Left lung (tissue), 10 donors: ENCODE data around the gene EML4. TPM values are rescaled to one million over a fixed set of nuclear protein-coding genes. Genes with fewer than 3 reads are reported as not detected.

Experiments
- ATAC-seq: fragments of 200-7000 bp; cut with Tn5 transposase; one replicate; pipeline ENCODE4 v1.9.1; 2020; ENCODE audit warnings: moderate library complexity
- DNase-seq, 4 donors: peaks; one replicate each; pipeline ENCODE4 v3.0.0-alpha.2; 2013 to 2020
- H3K27ac ChIP-seq, 2 donors: fragments of 200-600 bp; sonication (generic) in 1 of 2; one replicate each; pipeline versions ENCODE4 v1.5.0 to v1.8.0; 2020 to 2021
- H3K27me3 ChIP-seq, 2 donors: fragments of 200-600 bp; sonication (generic) in 1 of 2; one replicate each; pipeline versions ENCODE4 v1.5.0 to v1.8.0; 2020 to 2021
- H3K36me3 ChIP-seq, 2 donors: fragments of 200-600 bp; sonication (generic) in 1 of 2; one replicate each; pipeline versions ENCODE4 v1.5.0 to v1.8.0; 2020 to 2021
- H3K4me1 ChIP-seq, 2 donors: fragments of 200-600 bp; one replicate each; pipeline ENCODE4 v1.8.0; 2021
- H3K4me3 ChIP-seq, 2 donors: fragments of 200-600 bp; sonication (generic) in 1 of 2; one replicate each; pipeline versions ENCODE4 v1.5.0 to v1.8.0; 2020 to 2021; ENCODE audit warnings: mild to moderate bottlenecking in 1 of 2
- H3K9me3 ChIP-seq, 2 donors: fragments of 200-600 bp; sonication (generic) in 1 of 2; one replicate each; pipeline versions ENCODE4 v1.5.0 to v1.8.0; 2020 to 2021
- intact Hi-C, 2 donors: fragments of 100-400 bp; cut with DNase I; formaldehyde crosslinking; loops; one replicate each; pipeline versions ENCODE4 v1.11.2 to v1.14.2; 2022
- polyA plus RNA-seq, 6 donors: library from polyadenylated mRNA; unstranded; fragments of 120-200 nt; gene quantifications; one replicate each; pipeline ENCODE4 v1.2.1, GENCODE V29; 2013; ENCODE audit not compliant: insufficient read length in 6 of 6
- total RNA-seq, 2 donors: library from RNA; stranded (reverse); fragmentation: NEBNext Ultra II Directional; extraction: Animal tissue kit (Norgen Biotek cat#: 25700); gene quantifications; one replicate each; pipeline ENCODE4 v1.2.1, GENCODE V29; 2021
- TF ChIP-seq, protein P1 (sequence below), 2 donors: fragments of 200-600 bp; sonication (generic) in 1 of 2; IDR thresholded peaks; one replicate each; pipeline versions ENCODE4 v1.5.0 to v1.8.0; 2021; ENCODE audit warnings: antibody characterized with exemption in 2 of 2
- donor health status: DM: no; HTN: yes; CAD: no.
- donor health status: DM: no; HTN: no; CAD: no.

EML4 gene
- total and polyA plus RNA-seq, 8 donors, result 77.5 to 110 (median 89.5) TPM

DNA sequence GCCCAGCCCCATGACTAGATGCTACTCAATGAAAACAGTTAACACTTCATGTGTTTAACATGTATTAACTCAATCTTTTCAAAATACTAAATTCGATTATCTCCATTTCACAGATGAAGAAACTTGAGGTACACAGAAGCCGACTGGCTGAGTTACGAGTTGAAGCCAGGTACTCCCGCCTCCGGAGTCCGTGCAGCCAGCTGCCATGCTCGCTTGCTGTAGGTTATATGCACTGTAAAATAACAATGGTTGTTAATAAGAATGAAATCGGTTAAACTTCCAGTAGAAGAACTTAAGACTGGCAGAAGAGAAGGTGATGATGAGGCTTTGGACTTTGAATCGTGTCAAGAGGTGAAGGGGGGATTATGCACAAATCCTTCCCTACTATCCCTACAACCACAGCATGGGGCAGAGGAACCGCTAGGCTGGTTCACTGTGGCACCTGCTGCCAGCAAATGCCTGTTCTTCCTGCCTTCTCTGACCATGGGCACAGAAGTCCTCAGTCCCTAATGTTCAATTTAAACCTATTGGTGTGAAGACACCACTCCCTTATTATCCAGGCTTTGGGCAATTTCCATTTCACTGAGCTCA, 166.5 kb downstream of the EML4 start:
- intact Hi-C loops, result loop anchor here in 1 of 2 donors (10.0 kb wide), 1 partner anchor 241 kb away; no protein-coding TSS in a partner anchor
- TF ChIP-seq, protein P1, sequence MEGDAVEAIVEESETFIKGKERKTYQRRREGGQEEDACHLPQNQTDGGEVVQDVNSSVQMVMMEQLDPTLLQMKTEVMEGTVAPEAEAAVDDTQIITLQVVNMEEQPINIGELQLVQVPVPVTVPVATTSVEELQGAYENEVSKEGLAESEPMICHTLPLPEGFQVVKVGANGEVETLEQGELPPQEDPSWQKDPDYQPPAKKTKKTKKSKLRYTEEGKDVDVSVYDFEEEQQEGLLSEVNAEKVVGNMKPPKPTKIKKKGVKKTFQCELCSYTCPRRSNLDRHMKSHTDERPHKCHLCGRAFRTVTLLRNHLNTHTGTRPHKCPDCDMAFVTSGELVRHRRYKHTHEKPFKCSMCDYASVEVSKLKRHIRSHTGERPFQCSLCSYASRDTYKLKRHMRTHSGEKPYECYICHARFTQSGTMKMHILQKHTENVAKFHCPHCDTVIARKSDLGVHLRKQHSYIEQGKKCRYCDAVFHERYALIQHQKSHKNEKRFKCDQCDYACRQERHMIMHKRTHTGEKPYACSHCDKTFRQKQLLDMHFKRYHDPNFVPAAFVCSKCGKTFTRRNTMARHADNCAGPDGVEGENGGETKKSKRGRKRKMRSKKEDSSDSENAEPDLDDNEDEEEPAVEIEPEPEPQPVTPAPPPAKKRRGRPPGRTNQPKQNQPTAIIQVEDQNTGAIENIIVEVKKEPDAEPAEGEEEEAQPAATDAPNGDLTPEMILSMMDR (IDR thresholded peaks at IDR 0.05), result no peak
- Histone ChIP-seq H3K27ac (no peak overlapping the region), H3K9me3 (no peaks in the 10 kb centered on the region), H3K4me3 (no peak overlapping the region), H3K4me1 (no peaks in the 10 kb centered on the region), H3K27me3 (no peaks in the 10 kb centered on the region), H3K36me3 (peaks cover 0 to 96% of the 10 kb centered on the region in 2 donors)
- ATAC-seq, result no peak
- DNase-seq, result no peak

DNA sequence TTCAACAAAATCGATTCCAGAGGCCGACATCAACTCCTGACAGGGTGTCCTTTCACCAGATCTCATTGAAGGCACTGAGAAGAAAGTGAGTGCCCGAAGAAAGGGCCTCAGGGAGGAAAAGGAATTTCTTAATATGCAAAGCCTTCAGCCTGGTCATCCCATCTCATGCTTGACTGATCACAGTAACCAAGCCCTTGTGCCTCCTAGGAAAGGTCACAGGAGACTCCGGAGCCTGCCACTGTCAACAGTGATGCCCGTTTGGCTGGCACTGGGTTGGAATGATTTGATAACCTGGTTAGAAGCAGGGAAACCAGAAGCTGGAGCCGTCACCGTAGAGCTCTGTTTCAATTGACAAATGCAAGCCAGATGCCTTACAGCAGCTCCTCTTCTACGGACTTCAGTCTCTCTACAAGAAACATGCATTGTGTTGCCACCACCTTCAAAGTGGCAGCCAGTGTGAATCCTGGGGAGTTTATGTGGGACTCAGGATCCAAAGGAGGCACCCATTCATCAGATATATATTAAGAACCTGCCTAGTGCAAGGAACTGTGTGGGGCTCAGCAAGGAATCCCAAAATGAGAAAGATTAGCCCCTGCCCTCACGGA, 167.3 kb downstream of the EML4 start:
- intact Hi-C loops, result loop anchor here in 1 of 2 donors (10.0 kb wide), 1 partner anchor 242 kb away; no protein-coding TSS in a partner anchor
- DNase-seq, result no peak

DNA sequence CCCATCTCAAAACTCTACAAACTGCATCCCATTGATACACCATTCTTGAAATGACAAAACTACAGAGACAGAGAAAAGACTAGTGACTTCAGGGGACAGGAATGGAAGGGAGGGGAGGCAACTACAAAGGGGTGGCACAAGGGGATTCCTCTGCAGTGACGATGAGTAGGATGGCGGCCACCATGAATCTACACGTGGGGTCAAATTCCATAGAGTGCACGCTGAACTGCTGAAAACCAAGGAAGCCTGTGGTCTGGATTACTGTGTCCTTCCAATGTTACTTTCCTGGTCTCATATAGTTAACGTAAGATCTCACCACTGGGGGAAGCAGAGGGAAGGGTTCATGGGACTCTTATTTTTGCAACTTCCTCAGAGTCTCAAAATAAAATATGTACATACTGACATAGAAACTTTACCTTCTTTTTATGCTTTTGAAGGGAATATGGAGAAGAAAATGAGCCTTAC, 168.2 kb downstream of the EML4 start:
- H3K4me1 ChIP-seq, result peaks cover 0 to 6% of the 10 kb centered on the region in 2 donors
- ATAC-seq, result no peak
- peaks cover 0 to 84% of the 10 kb centered on the region in 2 donors for H3K36me3 ChIP-seq
- H3K9me3 ChIP-seq, result no peaks in the 10 kb centered on the region
- no peak overlapping the region for H3K27ac ChIP-seq
- no peak for DNase-seq
- intact Hi-C loops, result loop anchor here in 1 of 2 donors (10.0 kb wide), 1 partner anchor 243 kb away; no protein-coding TSS in a partner anchor
- TF ChIP-seq, protein P1 (IDR thresholded peaks at IDR 0.05), result no peak
- H3K27me3 ChIP-seq, result no peaks in the 10 kb centered on the region
- no peak overlapping the region for H3K4me3 ChIP-seq

More for the DNA sequence above, 167.3 kb downstream of the EML4 start:
- Histone ChIP-seq H3K27ac (no peak overlapping the region), H3K4me1 (no peaks in the 10 kb centered on the region), H3K9me3 (no peaks in the 10 kb centered on the region), H3K27me3 (no peaks in the 10 kb centered on the region), H3K4me3 (no peak overlapping the region), H3K36me3 (peaks cover 0 to 93% of the 10 kb centered on the region in 2 donors)
- TF ChIP-seq, protein P1 (IDR thresholded peaks at IDR 0.05), result no peak
- no peak for ATAC-seq

DNA sequence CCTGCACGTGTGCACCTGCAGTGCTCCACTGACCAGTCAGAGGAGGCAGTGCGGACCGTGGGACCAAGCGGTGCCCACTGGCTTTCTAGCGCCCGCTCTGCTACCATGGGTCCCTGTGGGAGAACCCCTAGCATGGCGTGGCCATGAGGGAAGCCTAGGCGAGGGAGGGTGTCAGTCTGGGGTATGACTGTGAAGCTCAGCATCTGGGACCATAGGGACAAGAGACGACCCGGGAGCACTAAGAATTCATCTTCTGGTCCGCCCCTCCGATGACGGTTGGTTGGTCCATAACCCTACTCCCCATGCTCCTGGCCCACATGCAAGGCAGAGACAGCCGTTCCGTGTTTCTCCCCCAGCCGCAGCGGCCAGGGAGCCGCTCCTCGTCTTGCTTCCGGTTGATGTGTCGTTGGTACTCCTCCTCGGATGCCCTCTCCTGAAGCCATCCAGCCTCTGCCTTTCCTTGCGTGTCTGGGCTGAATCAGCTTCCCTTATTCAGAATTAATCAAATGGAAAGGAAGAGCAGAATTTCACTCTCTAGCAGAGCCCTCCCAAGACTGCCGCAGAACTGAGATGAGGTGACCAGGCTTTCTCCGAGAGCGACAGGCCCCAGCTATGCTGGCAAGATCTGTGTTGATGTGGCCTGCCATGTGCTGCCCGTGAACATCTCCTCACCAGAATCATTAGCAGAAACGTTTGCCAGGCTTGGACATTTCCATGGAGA, 168.9 kb downstream of the EML4 start:
- no peak overlapping the region for H3K27ac ChIP-seq
- DNase-seq (no peak), ATAC-seq (no peak)
- TF ChIP-seq, protein P1 (IDR thresholded peaks at IDR 0.05), result no peak
- H3K4me1 ChIP-seq, result peaks cover 0 to 12% of the 10 kb centered on the region in 2 donors
- intact Hi-C loops, result loop anchor here in 1 of 2 donors (10.0 kb wide), 1 partner anchor 243 kb away; no protein-coding TSS in a partner anchor
- H3K27me3 ChIP-seq, result no peaks in the 10 kb centered on the region
- H3K4me3 ChIP-seq, result no peak overlapping the region
- peaks cover 0 to 78% of the 10 kb centered on the region in 2 donors for H3K36me3 ChIP-seq
- no peaks in the 10 kb centered on the region for H3K9me3 ChIP-seq
